B cell (primary cell): Measurements from ENCODE around the gene NPTXR. TPM values are rescaled to one million over a fixed set of nuclear protein-coding genes. Genes with fewer than 3 reads are reported as not detected.

Experiments
- ATAC-seq: fragments of 200-7000 bp; cut with Tn5 transposase; one replicate; pipeline ENCODE4 v1.10.0; 2021; ENCODE audit warnings: low read depth, mild to moderate bottlenecking, moderate number of reproducible peaks, moderate library complexity
- CTCF ChIA-PET: fragments of 350-600 bp; sonication (Branson Sonifier 250); formaldehyde crosslinking; loops from one replicate; lab custom pipeline; 2021; ENCODE audit warnings: antibody characterized with exemption, inconsistent platforms; lab: Charles Lee
- POLR2A ChIA-PET: fragments of 350-600 bp; sonication (Branson Sonifier 250); formaldehyde crosslinking; loops from one replicate; lab custom pipeline; 2021; ENCODE audit warnings: antibody characterized with exemption; lab: Charles Lee
- DNase-seq: peaks from one replicate; pipeline ENCODE4 v3.0.0; 2013
- H2AFZ ChIP-seq: 2 replicates; pipeline ENCODE4 v1.6.1; 2012; ENCODE audit warnings: mild to moderate bottlenecking, low read depth, low read length; ENCODE audit not compliant: insufficient read depth, poor library complexity, severe bottlenecking
- H3K27ac ChIP-seq, 2 donors: 1 replicate in 1 of 2; 2 replicates in 1 of 2; pipeline ENCODE4 v1.5.1; 2012 to 2013; ENCODE audit warnings: low read length in 2 of 2, mild to moderate bottlenecking in 2 of 2, moderate library complexity in 1 of 2
- H3K27me3 ChIP-seq, 4 experiments: fragments of 200-600 bp in 1 of 4; sonication (generic) in 1 of 4; replicated peaks in 1 of 4; 1 replicate in 2 of 4; 2 replicates in 2 of 4; pipeline versions ENCODE4 v1.6.1 to v1.7.0; 2013 to 2016; ENCODE audit warnings: low read length in 3 of 4, mild to moderate bottlenecking in 2 of 4, mixed read lengths in 1 of 4, moderate library complexity in 1 of 4; ENCODE audit not compliant: insufficient read depth in 4 of 4, control insufficient read depth in 3 of 4; ENCODE audit errors: control extremely low read depth in 1 of 4
- H3K36me3 ChIP-seq, 2 experiments: replicated peaks in 1 of 2; 1 replicate in 1 of 2; 2 replicates in 1 of 2; pipeline versions ENCODE4 v1.6.1 to v1.7.1; 2013; ENCODE audit warnings: low read length in 1 of 2; ENCODE audit not compliant: insufficient read depth in 2 of 2, control insufficient read depth in 1 of 2; ENCODE audit errors: control extremely low read depth in 1 of 2, extremely low read depth in 1 of 2
- H3K4me1 ChIP-seq, 2 donors: fragments of 200-600 bp in 1 of 2; sonication (generic) in 1 of 2; 1 replicate in 1 of 2; 2 replicates in 1 of 2; pipeline versions ENCODE4 v1.5.1 to v1.6.1; 2013 to 2017; ENCODE audit warnings: low read length in 2 of 2; ENCODE audit not compliant: control insufficient read depth in 2 of 2, insufficient read depth in 2 of 2
- H3K4me2 ChIP-seq: replicated peaks from 2 replicates; pipeline ENCODE3; 2012; ENCODE audit warnings: mild to moderate bottlenecking, low read depth, low read length; ENCODE audit not compliant: poor library complexity, severe bottlenecking
- H3K4me3 ChIP-seq, 5 experiments: fragments of 200-600 bp in 1 of 5; sonication (generic) in 1 of 5; 1 replicate in 3 of 5; 2 replicates in 2 of 5; pipeline versions ENCODE4 v1.5.1 to v1.7.0; 2011 to 2016; ENCODE audit warnings: low read length in 4 of 5, mild to moderate bottlenecking in 4 of 5, low read depth in 2 of 5, control low read depth in 1 of 5, moderate library complexity in 1 of 5; ENCODE audit not compliant: insufficient read depth in 1 of 5; ENCODE audit errors: control extremely low read depth in 1 of 5, extremely low read depth in 1 of 5
- H3K79me2 ChIP-seq: fragments of 200-600 bp; sonication (generic); one replicate; pipeline ENCODE4 v1.6.0; 2016; ENCODE audit warnings: low read length; ENCODE audit not compliant: control insufficient read depth, insufficient read depth
- H3K9ac ChIP-seq: fragments of 200-600 bp; sonication (generic); 2 replicates; pipeline ENCODE4 v1.6.1; 2017; ENCODE audit warnings: mild to moderate bottlenecking, low read length, moderate library complexity
- H3K9me3 ChIP-seq, 3 donors: one replicate each; pipeline versions ENCODE4 v1.6.1 to v1.7.1; 2013; ENCODE audit warnings: low read length in 2 of 3; ENCODE audit not compliant: control insufficient read depth in 2 of 3, insufficient read depth in 1 of 3; ENCODE audit errors: control extremely low read depth in 1 of 3
- H4K20me1 ChIP-seq: 2 replicates; pipeline ENCODE4 v1.6.0; 2012; ENCODE audit warnings: mild to moderate bottlenecking, low read length; ENCODE audit not compliant: insufficient read depth, control insufficient read depth, poor library complexity, severe bottlenecking
- H3K27ac Mint-ChIP-seq: one replicate; pipeline ENCODE4 v1.8.0; 2021; ENCODE audit warnings: mixed read lengths
- H3K27me3 Mint-ChIP-seq: one replicate; pipeline ENCODE4 v1.8.0; 2021; ENCODE audit warnings: mixed read lengths
- H3K4me1 Mint-ChIP-seq: one replicate; pipeline ENCODE4 v1.8.0; 2021; ENCODE audit warnings: mixed read lengths
- H3K4me3 Mint-ChIP-seq: one replicate; pipeline ENCODE4 v1.8.0; 2021; ENCODE audit warnings: mixed read lengths
- H3K9me3 Mint-ChIP-seq: one replicate; pipeline ENCODE4 v1.8.0; 2022; ENCODE audit warnings: mixed read lengths; ENCODE audit not compliant: insufficient read depth
- EZH2 ChIP-seq: IDR thresholded peaks from 2 replicates; pipeline ENCODE4 v1.6.1; 2012; ENCODE audit warnings: borderline replicate concordance, low read depth, mild to moderate bottlenecking, moderate library complexity, low read length; ENCODE audit not compliant: insufficient read depth, poor library complexity, severe bottlenecking
- WGBS: methylation state at CpG from one replicate; pipeline ENCODE4 v1.1.5; 2013; ENCODE audit warnings: missing lambda C conversion rate; ENCODE audit not compliant: insufficient coverage; 5-methylcytosine and 5-hydroxymethylcytosine counted together
- intact Hi-C: fragments of 100-400 bp; cut with micrococcal nuclease; formaldehyde crosslinking; loops from one replicate; pipeline ENCODE4 v1.10.0; 2022
- polyA plus RNA-seq: library from polyadenylated mRNA; depleted of rRNA; stranded (reverse); fragments of >200 nt; gene quantifications from 2 replicates; pipeline ENCODE4 v1.2.3, GENCODE V29; 2012
- total RNA-seq, 2 donors: library from RNA; stranded (reverse); fragments of 120-200 nt in 1 of 2; gene quantifications; 1 replicate in 1 of 2; 2 replicates in 1 of 2; pipeline versions ENCODE4 v1.2.3 to v1.2.4, GENCODE V29; 2013 to 2022
- TF ChIP-seq, protein P1 (sequence below): fragments of 200-600 bp; IDR thresholded peaks from one replicate; pipeline ENCODE4 v1.8.0; 2022; ENCODE audit warnings: antibody characterized with exemption, mild to moderate bottlenecking

Gene NPTXR
- total and polyA plus RNA-seq, 2 donors (not counting 1 experiment from before 2014, with no cell fraction given): 0.16 to 0.71 TPM

DNA sequence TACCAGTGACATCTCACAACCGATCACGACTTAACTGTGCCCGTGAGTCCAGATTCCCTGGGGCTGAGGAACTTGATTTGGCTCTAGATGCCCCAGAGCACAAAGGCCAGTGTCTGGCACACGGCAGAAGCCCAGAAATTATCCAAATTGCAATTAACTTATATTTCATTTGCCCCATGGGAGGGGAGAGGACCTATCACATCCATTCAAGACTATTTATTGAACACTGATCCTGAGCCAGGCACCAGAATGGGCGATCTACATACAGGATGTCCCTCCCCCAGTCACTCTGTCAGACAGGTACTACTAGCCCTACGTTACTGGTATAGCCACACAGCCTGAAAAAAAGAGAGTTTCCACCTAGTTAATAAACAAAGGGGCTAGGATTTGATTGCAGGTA is 55.0 kb downstream of the NPTXR start:
- TF ChIP-seq, protein P1, sequence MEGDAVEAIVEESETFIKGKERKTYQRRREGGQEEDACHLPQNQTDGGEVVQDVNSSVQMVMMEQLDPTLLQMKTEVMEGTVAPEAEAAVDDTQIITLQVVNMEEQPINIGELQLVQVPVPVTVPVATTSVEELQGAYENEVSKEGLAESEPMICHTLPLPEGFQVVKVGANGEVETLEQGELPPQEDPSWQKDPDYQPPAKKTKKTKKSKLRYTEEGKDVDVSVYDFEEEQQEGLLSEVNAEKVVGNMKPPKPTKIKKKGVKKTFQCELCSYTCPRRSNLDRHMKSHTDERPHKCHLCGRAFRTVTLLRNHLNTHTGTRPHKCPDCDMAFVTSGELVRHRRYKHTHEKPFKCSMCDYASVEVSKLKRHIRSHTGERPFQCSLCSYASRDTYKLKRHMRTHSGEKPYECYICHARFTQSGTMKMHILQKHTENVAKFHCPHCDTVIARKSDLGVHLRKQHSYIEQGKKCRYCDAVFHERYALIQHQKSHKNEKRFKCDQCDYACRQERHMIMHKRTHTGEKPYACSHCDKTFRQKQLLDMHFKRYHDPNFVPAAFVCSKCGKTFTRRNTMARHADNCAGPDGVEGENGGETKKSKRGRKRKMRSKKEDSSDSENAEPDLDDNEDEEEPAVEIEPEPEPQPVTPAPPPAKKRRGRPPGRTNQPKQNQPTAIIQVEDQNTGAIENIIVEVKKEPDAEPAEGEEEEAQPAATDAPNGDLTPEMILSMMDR: no peak
- TF ChIP-seq EZH2: no peak
- 100% methylated on average over 2 of the region's 6 CpGs for WGBS

DNA sequence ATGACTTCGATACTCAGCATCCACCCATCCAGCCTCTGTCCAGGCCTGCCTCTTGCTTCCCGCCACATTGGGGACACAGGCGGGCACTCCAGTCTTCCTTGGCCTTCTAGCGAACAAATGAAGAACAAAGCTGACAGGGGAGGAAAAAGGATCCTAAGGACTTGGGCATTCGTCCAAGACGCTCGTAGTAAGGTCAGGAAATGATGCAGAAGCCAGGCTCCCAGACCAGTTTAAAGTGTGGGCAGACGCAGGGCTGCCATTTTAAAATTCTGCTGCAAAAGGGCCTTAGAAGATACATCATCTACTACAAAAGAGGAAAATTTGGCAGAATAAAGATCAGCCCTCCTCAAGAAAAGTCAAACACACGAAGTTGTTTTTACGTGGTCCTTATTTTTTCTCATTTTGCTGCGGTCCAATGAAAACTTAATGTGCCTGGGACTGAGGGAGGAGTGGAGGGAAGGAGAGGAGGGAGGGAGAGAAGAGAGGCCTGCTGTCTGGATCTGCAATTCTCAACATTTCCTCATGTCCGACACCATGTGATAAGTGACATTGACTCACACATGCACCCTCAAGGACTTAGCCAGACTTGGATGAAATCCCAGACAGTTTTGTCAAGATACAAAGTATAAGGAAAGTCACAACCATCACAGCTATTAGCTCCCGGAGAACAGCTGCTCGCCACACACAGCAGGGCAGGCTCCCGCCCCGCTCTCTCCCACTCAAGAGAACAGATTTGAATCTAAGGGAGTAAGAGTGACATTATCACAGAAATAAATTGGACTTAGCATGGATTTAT is 55.6 kb downstream of the NPTXR start:
- H3K4me2 ChIP-seq: no peak overlapping the region

More for the DNA sequence above, 55.0 kb downstream of the NPTXR start:
- peaks cover 0 to 4% of the 10 kb centered on the region in 2 experiments for H3K36me3 ChIP-seq
- no peak overlapping the region for H3K4me2 ChIP-seq
- no peaks in the 10 kb centered on the region for H3K79me2 ChIP-seq
- H3K4me1 ChIP-seq: peaks cover 6 to 7% of the 10 kb centered on the region in 2 donors
- H2AFZ ChIP-seq: no peak overlapping the region
- no peaks in the 10 kb centered on the region for H3K9me3 ChIP-seq
- CTCF ChIA-PET: interaction anchor here (0.5 kb wide), 1 partner anchor 349 kb away, joined by 5 read pairs; no protein-coding TSS in a partner anchor
- POLR2A ChIA-PET: no interaction called here
- H4K20me1 ChIP-seq: no peaks in the 10 kb centered on the region
- no peak overlapping the region for H3K4me3 Mint-ChIP-seq
- DNase-seq (no peak), ATAC-seq (no peak)
- intact Hi-C loops: no loop called here
- no peak overlapping the region for H3K27ac Mint-ChIP-seq
- H3K9me3 Mint-ChIP-seq: no peaks in the 10 kb centered on the region
- no peak overlapping the region for H3K9ac ChIP-seq
- peaks cover 7% of the 10 kb centered on the region for H3K4me1 Mint-ChIP-seq
- no peak overlapping the region for H3K27ac ChIP-seq
- no peak overlapping the region for H3K4me3 ChIP-seq
- no peaks in the 10 kb centered on the region for H3K27me3 Mint-ChIP-seq
- H3K27me3 ChIP-seq: no peaks in the 10 kb centered on the region

More for the DNA sequence above, 55.6 kb downstream of the NPTXR start:
- DNase-seq (no peak), ATAC-seq (no peak)
- ChIA-PET POLR2A (no interaction called here), CTCF (no interaction called here)
- H3K4me3 ChIP-seq: no peak overlapping the region
- no peaks in the 10 kb centered on the region for H4K20me1 ChIP-seq
- H3K4me3 Mint-ChIP-seq: no peak overlapping the region
- no peaks in the 10 kb centered on the region for H3K79me2 ChIP-seq
- no peak overlapping the region for H3K27ac ChIP-seq
- intact Hi-C loops: no loop called here
- H3K9me3 Mint-ChIP-seq: no peaks in the 10 kb centered on the region
- H3K4me1 ChIP-seq: peaks cover 3 to 4% of the 10 kb centered on the region in 2 donors
- no peak overlapping the region for H3K27ac Mint-ChIP-seq
- H3K27me3 ChIP-seq: no peaks in the 10 kb centered on the region
- peaks cover 0 to 4% of the 10 kb centered on the region in 2 experiments for H3K36me3 ChIP-seq
- no peaks in the 10 kb centered on the region for H3K27me3 Mint-ChIP-seq
- H3K4me1 Mint-ChIP-seq: peaks cover 5% of the 10 kb centered on the region
- TF ChIP-seq, protein P1: no peak
- no peak for TF ChIP-seq EZH2
- H3K9me3 ChIP-seq: no peaks in the 10 kb centered on the region
- WGBS: 90% methylated on average over 9 of the region's 16 CpGs
- H2AFZ ChIP-seq: no peak overlapping the region
- H3K9ac ChIP-seq: no peak overlapping the region
